ENCODE measurements around the gene YIF1A. TPM values are rescaled to one million over a fixed set of nuclear protein-coding genes. Genes with fewer than 3 reads are reported as not detected.
"Not testable (repeated sequence)": the region's sequence is repeated elsewhere in the genome, so short reads cannot be mapped to it uniquely, and the experiment has no call there.

YIF1A gene
- total RNA-seq, 1 donor from 2014 or later = 48.0 TPM

DNA sequence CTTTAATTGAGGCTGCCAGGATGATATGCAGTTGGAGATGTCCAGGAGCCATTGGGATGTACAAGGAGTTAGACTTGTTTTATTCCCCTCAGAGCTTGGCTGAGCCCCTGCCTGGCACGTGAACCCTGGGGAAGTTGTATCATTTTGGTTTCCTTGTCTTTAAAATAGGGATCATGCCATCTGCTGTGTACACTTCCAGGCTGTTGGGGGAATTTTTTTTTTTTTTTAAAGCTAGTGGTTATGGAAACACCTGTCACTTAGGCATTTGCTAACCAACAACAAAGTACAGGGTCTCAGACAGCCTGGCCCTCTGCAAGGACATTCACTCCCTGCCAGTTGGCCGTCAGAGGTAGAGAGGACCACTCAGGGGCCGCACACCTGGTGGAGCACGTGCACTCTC lies 29.0 kb downstream of the YIF1A start:
- Mint-ChIP-seq H3K27me3 (ENCODE audit: unreplicated experiment) (peaks cover 9% of the 10 kb centered on the region), H3K9me3 (ENCODE audit: unreplicated experiment) (no peaks in the 10 kb centered on the region), H3K27ac (ENCODE audit: unreplicated experiment) (no peak overlapping the region), H3K4me1 (ENCODE audit: unreplicated experiment) (peaks cover 14% of the 10 kb centered on the region), H3K36me3 (ENCODE audit: low read depth, unreplicated experiment) (peaks cover 20% of the 10 kb centered on the region), H3K4me3 (ENCODE audit: unreplicated experiment) (peak overlapping the region; percentile 75)
- TF ChIP-seq, protein P1, sequence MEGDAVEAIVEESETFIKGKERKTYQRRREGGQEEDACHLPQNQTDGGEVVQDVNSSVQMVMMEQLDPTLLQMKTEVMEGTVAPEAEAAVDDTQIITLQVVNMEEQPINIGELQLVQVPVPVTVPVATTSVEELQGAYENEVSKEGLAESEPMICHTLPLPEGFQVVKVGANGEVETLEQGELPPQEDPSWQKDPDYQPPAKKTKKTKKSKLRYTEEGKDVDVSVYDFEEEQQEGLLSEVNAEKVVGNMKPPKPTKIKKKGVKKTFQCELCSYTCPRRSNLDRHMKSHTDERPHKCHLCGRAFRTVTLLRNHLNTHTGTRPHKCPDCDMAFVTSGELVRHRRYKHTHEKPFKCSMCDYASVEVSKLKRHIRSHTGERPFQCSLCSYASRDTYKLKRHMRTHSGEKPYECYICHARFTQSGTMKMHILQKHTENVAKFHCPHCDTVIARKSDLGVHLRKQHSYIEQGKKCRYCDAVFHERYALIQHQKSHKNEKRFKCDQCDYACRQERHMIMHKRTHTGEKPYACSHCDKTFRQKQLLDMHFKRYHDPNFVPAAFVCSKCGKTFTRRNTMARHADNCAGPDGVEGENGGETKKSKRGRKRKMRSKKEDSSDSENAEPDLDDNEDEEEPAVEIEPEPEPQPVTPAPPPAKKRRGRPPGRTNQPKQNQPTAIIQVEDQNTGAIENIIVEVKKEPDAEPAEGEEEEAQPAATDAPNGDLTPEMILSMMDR (IDR thresholded peaks at IDR 0.05; ENCODE audit: unreplicated experiment) = no peak
- no peak for DNase-seq (ENCODE audit: low spot score)

DNA sequence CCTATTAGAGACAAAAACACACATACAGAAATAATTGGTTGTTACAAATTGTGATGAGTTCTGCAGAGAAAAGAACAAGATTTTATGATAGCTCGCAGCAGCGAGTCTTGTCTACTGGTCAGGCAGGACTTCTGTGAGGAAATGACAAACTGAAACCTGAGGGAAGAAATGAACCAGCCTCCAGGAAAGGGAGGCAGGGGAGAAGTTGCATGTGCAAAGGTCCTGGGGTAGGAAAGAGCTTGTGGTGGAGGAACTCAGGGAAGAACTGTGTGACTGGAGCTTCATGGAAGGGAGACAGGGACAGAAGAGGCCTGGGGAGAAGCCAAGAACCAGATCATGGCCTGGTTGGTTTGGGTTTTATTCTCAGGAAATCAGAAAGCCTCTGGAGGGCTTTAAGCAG lies 29.7 kb downstream of the YIF1A start:
- H3K4me3 Mint-ChIP-seq (ENCODE audit: unreplicated experiment) = peak overlapping the region; percentile 75
- no peak for DNase-seq (ENCODE audit: low spot score)
- H3K27ac Mint-ChIP-seq (ENCODE audit: unreplicated experiment) = no peak overlapping the region
- peaks cover 9% of the 10 kb centered on the region for H3K27me3 Mint-ChIP-seq (ENCODE audit: unreplicated experiment)
- TF ChIP-seq, protein P1 (IDR thresholded peaks at IDR 0.05; ENCODE audit: unreplicated experiment) = no peak
- peaks cover 14% of the 10 kb centered on the region for H3K4me1 Mint-ChIP-seq (ENCODE audit: unreplicated experiment)
- peaks cover 18% of the 10 kb centered on the region for H3K36me3 Mint-ChIP-seq (ENCODE audit: low read depth, unreplicated experiment)
- no peaks in the 10 kb centered on the region for H3K9me3 Mint-ChIP-seq (ENCODE audit: unreplicated experiment)

DNA sequence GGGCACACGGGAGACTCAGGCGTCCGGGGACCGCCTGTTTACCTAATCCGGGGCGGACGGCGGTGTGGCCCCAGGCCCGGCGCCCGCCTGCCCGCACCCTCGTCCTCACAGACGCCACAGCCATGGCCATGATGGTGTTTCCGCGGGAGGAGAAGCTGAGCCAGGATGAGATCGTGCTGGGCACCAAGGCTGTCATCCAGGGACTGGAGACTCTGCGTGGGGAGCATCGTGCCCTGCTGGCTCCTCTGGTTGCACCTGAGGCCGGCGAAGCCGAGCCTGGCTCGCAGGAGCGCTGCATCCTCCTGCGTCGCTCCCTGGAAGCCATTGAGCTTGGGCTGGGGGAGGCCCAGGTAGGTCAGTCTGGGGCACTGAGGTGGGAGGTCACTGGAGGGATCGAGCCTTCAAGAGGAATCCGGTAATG lies 30.5 kb downstream of the YIF1A start:
- TF ChIP-seq, protein P1 (IDR thresholded peaks at IDR 0.05; ENCODE audit: unreplicated experiment) = no peak
- peaks cover 10% of the 10 kb centered on the region for H3K27me3 Mint-ChIP-seq (ENCODE audit: unreplicated experiment)
- no peak for DNase-seq (ENCODE audit: low spot score)
- H3K36me3 Mint-ChIP-seq (ENCODE audit: low read depth, unreplicated experiment) = peaks cover 16% of the 10 kb centered on the region
- peaks cover 14% of the 10 kb centered on the region for H3K4me1 Mint-ChIP-seq (ENCODE audit: unreplicated experiment)
- no peak overlapping the region for H3K27ac Mint-ChIP-seq (ENCODE audit: unreplicated experiment)
- no peaks in the 10 kb centered on the region for H3K9me3 Mint-ChIP-seq (ENCODE audit: unreplicated experiment)
- peak overlapping the region; percentile 75 for H3K4me3 Mint-ChIP-seq (ENCODE audit: unreplicated experiment)

DNA sequence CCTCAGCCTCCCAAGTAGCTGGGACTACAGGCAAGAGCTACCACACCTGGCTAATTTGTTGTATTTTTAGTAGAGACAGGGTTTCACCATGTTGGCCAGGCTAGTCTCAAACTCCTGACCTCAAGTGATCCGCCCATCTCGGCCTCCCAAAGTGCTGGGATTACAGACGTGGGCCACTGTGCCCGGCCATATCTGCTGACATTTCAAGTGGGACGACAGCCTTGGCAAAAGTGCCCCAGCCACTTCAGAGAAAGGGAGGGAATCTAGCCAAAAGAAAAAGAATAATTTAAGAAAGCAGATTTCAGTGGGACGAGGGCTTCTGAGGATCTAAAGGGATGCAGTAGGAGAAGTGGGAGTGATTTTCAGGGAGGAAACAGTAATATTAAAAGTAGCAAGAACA lies 35.9 kb downstream of the YIF1A start:
- H3K4me3 Mint-ChIP-seq (ENCODE audit: unreplicated experiment); DNase-seq (ENCODE audit: low spot score); H3K9me3 Mint-ChIP-seq (ENCODE audit: unreplicated experiment); H3K4me1 Mint-ChIP-seq (ENCODE audit: unreplicated experiment); H3K27ac Mint-ChIP-seq (ENCODE audit: unreplicated experiment): not testable (repeated sequence)
- Mint-ChIP-seq H3K27me3 (ENCODE audit: unreplicated experiment) (peaks cover 11% of the 10 kb centered on the region), H3K36me3 (ENCODE audit: low read depth, unreplicated experiment) (peaks cover 24% of the 10 kb centered on the region)

DNA sequence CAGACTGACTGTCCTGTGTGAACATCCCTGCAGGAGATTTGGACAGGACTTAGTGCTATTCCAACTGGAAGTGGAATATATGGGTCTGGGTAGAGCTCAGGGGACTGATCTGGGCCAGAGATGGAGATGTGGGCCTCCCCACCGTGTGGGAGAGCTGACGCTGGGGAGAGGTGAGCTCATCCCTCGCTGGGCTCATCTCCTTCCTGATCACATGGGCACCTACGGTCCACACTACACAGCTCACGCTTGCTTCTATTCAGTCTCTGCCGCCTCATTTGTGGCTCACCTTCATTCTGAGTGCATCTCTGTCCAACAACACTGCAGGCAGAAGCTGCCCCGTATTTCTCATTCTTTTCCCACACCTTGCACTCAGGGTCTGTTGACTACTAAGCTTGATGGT lies 37.1 kb downstream of the YIF1A start:
- H3K27me3 Mint-ChIP-seq (ENCODE audit: unreplicated experiment) = peaks cover 11% of the 10 kb centered on the region
- TF ChIP-seq, protein P1 (IDR thresholded peaks at IDR 0.05; ENCODE audit: unreplicated experiment) = no peak
- H3K27ac Mint-ChIP-seq (ENCODE audit: unreplicated experiment) = no peak overlapping the region
- H3K4me1 Mint-ChIP-seq (ENCODE audit: unreplicated experiment) = peaks cover 3% of the 10 kb centered on the region
- peaks cover 30% of the 10 kb centered on the region for H3K36me3 Mint-ChIP-seq (ENCODE audit: low read depth, unreplicated experiment)
- no peak for DNase-seq (ENCODE audit: low spot score)
- H3K9me3 Mint-ChIP-seq (ENCODE audit: unreplicated experiment) = no peaks in the 10 kb centered on the region
- H3K4me3 Mint-ChIP-seq (ENCODE audit: unreplicated experiment) = no peak overlapping the region
